Memory B cell (primary cell): ENCODE results near the gene NTNG1.

Experiments used
- ATAC-seq: fragments of 150-1000 bp; cut with Tn5 transposase; 2 replicates; pipeline ENCODE4 v1.10.0; 2021; ENCODE audit warnings: low read depth, mild to moderate bottlenecking, moderate library complexity
- DNase-seq, 2 donors: peaks; one replicate each; pipeline ENCODE4 v3.0.0; 2022; ENCODE audit warnings: low spot score in 2 of 2
- H3K27ac Mint-ChIP-seq: one replicate; pipeline ENCODE4 v1.8.0; 2022; ENCODE audit warnings: mild to moderate bottlenecking, moderate library complexity, mixed read lengths
- H3K27me3 Mint-ChIP-seq: one replicate; pipeline ENCODE4 v1.8.0; 2022; ENCODE audit warnings: mixed read lengths
- H3K36me3 Mint-ChIP-seq: one replicate; pipeline ENCODE4 v1.8.0; 2022; ENCODE audit warnings: mild to moderate bottlenecking, mixed read lengths
- H3K4me1 Mint-ChIP-seq: one replicate; pipeline ENCODE4 v1.8.0; 2022; ENCODE audit warnings: mixed read lengths
- H3K4me3 Mint-ChIP-seq: one replicate; pipeline ENCODE4 v1.8.0; 2022; ENCODE audit warnings: mild to moderate bottlenecking, moderate library complexity, mixed read lengths
- H3K9me3 Mint-ChIP-seq: one replicate; pipeline ENCODE4 v1.8.0; 2022; ENCODE audit warnings: mixed read lengths

Gene NTNG1

DNA sequence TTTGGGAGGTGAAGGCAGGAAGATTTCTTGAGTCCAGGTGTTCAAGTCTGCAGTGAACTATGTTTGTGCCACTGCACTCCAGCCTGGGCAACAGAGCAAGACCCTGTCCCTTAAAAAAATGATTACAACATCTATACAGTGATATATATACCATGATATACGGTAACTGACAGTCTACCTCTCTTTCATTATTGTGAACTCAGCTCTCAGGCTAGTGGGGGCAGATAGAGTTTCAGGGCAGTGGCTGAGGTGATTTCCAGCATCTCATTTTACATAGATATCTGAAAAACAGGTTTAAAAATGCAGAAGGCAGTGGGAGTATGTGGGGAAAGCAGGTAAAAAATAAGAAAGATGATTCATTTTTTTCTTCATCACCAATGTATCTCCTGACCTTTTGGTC, 8.1 kb upstream of the NTNG1 start:
- Mint-ChIP-seq H3K4me1 (peaks cover 5% of the 10 kb centered on the region), H3K4me3 (no peak overlapping the region), H3K27me3 (no peaks in the 10 kb centered on the region), H3K36me3 (no peaks in the 10 kb centered on the region), H3K27ac (no peak overlapping the region), H3K9me3 (no peaks in the 10 kb centered on the region)
- ATAC-seq (peak; percentile 19), DNase-seq (no peak)

DNA sequence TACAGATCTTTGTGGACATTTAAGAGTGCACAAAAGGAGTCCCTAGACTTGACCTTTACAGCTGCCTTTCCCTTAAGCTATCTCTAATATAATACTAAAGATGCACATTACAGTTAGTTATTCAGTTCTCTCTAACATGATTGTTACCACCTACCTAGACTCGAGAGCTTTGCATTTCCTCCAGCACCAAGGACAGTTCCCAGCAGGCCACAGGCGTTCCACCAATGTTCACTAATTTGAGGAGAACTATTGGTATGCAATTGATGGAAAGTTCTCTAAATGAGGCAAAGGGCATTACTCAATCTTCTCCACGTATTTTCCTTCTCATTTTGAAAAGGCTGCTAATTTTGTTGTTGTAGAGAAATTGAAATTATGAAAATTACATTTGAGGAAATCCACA, 5.4 kb upstream of the NTNG1 start:
- Mint-ChIP-seq H3K4me3 (no peak overlapping the region), H3K9me3 (no peaks in the 10 kb centered on the region), H3K27ac (no peak overlapping the region), H3K4me1 (peaks cover 11% of the 10 kb centered on the region), H3K36me3 (no peaks in the 10 kb centered on the region), H3K27me3 (peaks cover 1% of the 10 kb centered on the region)
- ATAC-seq, result no peak
- peak; percentile 19 to 27 for DNase-seq

DNA sequence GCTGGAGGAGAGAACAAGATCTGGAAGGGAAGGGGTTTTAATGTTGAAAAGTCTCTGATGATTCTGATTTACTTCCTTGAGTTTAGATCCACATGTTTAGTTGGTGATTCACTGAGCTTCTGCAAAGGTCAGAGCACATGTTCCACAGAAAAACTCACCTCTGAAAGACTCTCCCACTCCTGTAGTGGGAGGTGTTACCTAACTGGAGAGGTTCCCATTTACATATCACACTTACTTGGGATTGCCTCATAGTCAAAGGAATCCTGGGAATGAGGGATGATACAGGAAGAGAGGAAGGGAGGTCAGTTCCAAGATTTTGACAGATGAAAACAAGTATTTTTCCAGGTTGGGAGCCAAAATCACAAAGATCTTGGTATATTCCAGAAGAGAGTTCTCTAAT, 2.7 kb upstream of the NTNG1 start:
- Mint-ChIP-seq H3K4me1 (peaks cover 15% of the 10 kb centered on the region), H3K27ac (no peak overlapping the region), H3K4me3 (no peak overlapping the region), H3K9me3 (no peaks in the 10 kb centered on the region), H3K27me3 (peaks cover 1% of the 10 kb centered on the region), H3K36me3 (no peaks in the 10 kb centered on the region)
- ATAC-seq (no peak), DNase-seq (no peak)

DNA sequence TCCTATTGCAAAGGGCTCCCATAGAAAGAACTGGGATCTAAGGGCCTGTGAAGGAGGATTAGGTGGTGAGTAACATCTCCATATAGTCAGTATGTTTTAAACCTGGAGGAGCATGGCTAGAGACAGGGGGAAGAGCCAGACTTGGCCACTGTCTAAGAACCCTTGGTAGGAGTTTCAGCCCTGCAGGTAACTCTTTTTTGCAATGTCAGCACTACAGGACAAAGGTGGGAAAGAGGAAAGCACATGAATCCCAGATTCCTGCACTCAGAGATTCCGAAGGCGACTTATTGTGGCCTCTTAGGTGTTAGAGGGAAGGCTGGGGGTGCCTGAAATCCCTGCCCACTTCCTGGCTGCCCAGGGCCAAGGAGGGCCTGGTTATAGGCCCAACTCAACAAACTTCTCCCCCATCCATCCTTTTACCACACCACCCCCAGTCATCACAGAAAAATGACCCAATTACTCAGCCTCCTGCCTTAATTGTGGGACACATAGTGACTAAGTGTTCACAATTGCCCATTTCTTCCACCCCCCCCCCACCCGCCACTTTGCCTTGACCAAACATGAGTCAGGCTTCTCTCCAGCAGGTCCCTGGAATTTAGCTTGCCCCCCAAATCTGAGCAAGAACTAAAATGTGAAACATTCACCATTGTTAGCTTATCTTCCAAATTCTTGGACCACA, 1.9 kb upstream of the NTNG1 start:
- Mint-ChIP-seq H3K4me1 (peaks cover 15% of the 10 kb centered on the region), H3K36me3 (no peaks in the 10 kb centered on the region), H3K9me3 (no peaks in the 10 kb centered on the region), H3K27me3 (peaks cover 1% of the 10 kb centered on the region), H3K27ac (peak overlapping the region; percentile 86), H3K4me3 (no peak overlapping the region)
- ATAC-seq (no peak), DNase-seq (no peak)

DNA sequence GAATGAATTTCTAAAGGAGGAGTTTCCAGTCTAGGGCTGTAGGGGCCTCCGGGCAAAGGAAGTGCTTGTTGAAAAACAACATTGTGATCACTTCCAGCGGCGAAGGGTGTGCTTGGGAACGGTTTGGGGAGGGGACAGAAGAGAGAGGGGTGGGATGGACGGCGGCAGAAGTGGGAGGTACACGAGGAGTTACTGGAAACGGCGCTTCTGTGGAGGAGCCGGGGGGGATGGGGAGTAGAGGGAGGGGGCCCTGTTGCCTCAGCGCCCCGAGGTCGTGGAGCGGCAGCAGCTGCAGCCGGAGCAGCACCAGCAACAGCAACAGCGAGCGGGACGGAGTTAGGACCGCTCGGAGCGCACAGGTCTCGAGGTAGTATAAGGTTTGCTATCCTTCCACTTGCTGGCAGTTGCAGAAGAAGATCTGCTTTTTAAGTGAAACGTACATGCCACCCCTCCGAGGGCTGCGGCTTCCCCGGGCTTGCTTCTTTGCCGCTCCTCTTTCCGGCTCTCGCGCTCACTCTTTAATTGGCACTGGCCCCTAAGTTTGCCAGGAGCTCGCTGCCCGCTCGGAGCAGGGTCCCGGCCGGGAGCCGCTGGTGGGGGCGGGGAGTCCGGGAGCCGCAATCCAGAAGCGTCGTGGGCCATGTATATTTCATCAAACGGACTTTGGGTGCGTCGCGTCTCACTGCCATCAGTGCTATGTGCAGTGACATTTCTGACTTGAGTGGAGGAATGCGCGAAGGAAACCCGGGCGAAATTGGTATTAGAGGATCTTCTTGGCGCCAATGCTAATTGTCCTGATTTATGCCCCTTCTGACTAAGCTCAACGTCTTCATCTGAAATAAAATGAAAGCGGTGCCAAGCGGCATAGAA, 771 bp upstream of the NTNG1 start:
- H3K4me1 Mint-ChIP-seq, result peaks cover 15% of the 10 kb centered on the region
- no peaks in the 10 kb centered on the region for H3K9me3 Mint-ChIP-seq
- DNase-seq (peak; percentile 36 to 37), ATAC-seq (peak; percentile 68)
- peak overlapping the region; percentile 96 for H3K4me3 Mint-ChIP-seq
- H3K27me3 Mint-ChIP-seq, result peaks cover 1% of the 10 kb centered on the region
- peak overlapping the region; percentile 86 for H3K27ac Mint-ChIP-seq
- H3K36me3 Mint-ChIP-seq, result no peaks in the 10 kb centered on the region

DNA sequence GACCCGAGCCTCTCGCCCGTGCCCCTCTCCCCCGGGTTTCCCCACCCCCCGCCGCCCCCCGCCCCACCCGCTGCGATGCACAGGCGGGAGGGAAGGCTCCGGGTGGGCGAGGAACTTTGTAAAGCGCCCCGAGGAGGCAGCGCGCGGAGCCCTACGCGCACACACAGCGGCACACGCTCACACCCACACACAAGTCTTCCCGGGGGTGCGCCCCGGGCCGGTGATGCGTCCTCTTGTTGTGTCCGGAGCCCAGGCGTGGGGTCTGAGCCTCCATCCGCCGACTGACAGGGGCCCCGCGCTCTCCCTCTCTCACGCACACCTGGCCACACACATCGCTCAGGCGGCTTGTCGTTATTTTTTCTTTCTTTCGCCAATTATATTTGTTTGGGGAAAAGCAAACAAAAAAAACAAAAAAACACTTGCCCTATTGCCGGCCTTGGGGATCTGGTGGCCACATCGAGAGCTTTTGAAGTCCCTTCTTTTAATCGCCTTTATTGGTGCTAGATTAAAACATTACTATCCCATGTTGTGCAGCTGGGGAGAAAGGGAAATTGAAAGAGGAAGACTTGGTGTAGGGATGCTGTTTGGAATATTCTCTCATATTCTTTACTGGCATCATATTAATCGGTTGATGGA, 770 bp downstream of the NTNG1 start:
- H3K27me3 Mint-ChIP-seq, result peaks cover 1% of the 10 kb centered on the region
- DNase-seq (peak; percentile 18 to 40), ATAC-seq (peak; percentile 41)
- peak overlapping the region; percentile 91 for H3K4me3 Mint-ChIP-seq
- H3K27ac Mint-ChIP-seq, result peak overlapping the region; percentile 84
- H3K9me3 Mint-ChIP-seq, result no peaks in the 10 kb centered on the region
- peaks cover 15% of the 10 kb centered on the region for H3K4me1 Mint-ChIP-seq
- no peaks in the 10 kb centered on the region for H3K36me3 Mint-ChIP-seq

DNA sequence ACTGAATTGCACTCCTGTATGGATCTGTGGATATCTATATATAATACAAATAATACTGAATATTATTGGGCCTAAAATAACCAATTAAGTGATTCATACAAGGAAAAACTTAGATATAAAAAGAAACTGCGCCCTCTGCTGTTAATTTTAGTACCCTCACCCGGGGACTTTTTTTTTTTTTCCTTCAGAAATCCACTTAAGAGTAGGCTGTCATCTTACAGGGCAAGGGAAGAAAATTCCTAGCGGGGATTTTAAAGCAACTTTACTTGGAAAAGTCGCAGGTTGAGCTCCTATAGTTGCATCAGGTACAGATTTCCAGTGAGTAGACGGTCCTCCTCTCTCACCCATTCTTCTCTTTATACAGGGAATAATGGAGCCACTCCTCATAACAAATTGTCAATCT, 1.3 kb downstream of the NTNG1 start:
- no peaks in the 10 kb centered on the region for H3K9me3 Mint-ChIP-seq
- peak overlapping the region; percentile 84 for H3K27ac Mint-ChIP-seq
- peaks cover 15% of the 10 kb centered on the region for H3K4me1 Mint-ChIP-seq
- peaks cover 1% of the 10 kb centered on the region for H3K27me3 Mint-ChIP-seq
- ATAC-seq (no peak), DNase-seq (peak in 1 of 2 donors; percentile 38)
- H3K4me3 Mint-ChIP-seq, result peak overlapping the region; percentile 91
- no peaks in the 10 kb centered on the region for H3K36me3 Mint-ChIP-seq

DNA sequence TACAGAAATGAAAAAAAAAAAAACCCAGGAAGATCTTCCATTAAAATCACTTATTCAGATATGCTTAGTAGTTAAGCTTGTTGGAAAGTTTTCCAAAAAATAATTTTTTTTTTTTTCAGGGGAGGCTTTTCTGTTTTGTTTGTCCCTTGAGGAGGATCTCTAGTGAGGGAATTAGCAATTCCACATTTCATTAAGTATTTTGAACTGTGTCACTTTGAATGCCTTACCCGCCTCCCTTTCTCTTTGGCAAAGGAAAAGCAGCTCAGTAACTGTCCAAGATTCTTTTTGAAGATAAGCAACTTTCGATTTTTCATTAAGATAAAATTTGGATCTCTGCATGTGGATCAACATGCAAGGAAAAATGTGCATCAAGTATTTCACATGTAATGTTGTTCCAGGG, 1.8 kb downstream of the NTNG1 start:
- ATAC-seq (no peak), DNase-seq (no peak)
- no peak overlapping the region for H3K4me3 Mint-ChIP-seq
- H3K27ac Mint-ChIP-seq, result no peak overlapping the region
- H3K36me3 Mint-ChIP-seq, result no peaks in the 10 kb centered on the region
- H3K9me3 Mint-ChIP-seq, result no peaks in the 10 kb centered on the region
- peaks cover 1% of the 10 kb centered on the region for H3K27me3 Mint-ChIP-seq
- peaks cover 15% of the 10 kb centered on the region for H3K4me1 Mint-ChIP-seq

DNA sequence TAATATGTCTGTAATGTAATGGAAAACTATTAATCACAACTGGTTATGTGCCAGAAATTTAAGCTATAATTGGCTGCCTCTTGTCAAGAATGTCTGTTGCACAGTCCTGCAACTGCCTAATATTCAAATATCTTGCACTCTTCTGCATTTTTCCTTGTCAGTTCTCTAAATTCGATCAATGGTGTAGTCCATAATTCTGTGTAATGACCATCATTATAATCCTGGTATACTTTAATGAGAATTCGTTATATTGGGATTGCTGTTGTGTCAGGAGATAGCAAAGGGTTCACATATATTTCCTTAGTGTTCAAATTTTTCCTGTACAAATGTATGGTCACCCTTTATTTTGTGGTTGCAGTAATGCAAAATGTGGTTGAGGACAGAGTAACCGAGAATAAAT, 4.8 kb downstream of the NTNG1 start:
- Mint-ChIP-seq H3K27me3 (no peaks in the 10 kb centered on the region), H3K9me3 (no peaks in the 10 kb centered on the region)

DNA sequence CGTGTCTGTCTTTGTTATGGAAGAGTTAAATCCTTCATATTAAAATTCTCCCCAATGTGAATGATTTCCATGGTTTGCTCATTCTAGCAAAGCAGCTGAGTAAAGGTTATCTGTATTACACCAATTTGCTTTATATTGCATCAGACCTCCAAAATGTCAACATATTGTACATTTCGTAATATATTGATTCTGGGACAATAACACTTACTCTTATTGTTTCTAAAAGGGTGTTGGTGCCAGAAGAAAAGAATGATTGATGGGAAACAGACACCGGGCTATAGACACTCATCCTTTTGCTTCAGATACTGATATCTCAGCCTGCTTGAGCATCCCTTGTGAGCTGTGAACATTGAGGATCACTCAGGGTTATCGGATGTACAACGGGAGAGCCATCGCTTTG, 7.0 kb downstream of the NTNG1 start:
- no peak overlapping the region for H3K27ac Mint-ChIP-seq
- no peaks in the 10 kb centered on the region for H3K9me3 Mint-ChIP-seq
- no peaks in the 10 kb centered on the region for H3K27me3 Mint-ChIP-seq
- H3K4me3 Mint-ChIP-seq, result no peak overlapping the region
- H3K36me3 Mint-ChIP-seq, result peaks cover 3% of the 10 kb centered on the region
- ATAC-seq (no peak), DNase-seq (no peak)
- peaks cover 6% of the 10 kb centered on the region for H3K4me1 Mint-ChIP-seq

More for the DNA sequence above, 4.8 kb downstream of the NTNG1 start:
- DNase-seq, result no peak
- H3K4me1 Mint-ChIP-seq, result peaks cover 10% of the 10 kb centered on the region
- no peak overlapping the region for H3K27ac Mint-ChIP-seq
- peaks cover 3% of the 10 kb centered on the region for H3K36me3 Mint-ChIP-seq
- no peak for ATAC-seq
- no peak overlapping the region for H3K4me3 Mint-ChIP-seq

DNA sequence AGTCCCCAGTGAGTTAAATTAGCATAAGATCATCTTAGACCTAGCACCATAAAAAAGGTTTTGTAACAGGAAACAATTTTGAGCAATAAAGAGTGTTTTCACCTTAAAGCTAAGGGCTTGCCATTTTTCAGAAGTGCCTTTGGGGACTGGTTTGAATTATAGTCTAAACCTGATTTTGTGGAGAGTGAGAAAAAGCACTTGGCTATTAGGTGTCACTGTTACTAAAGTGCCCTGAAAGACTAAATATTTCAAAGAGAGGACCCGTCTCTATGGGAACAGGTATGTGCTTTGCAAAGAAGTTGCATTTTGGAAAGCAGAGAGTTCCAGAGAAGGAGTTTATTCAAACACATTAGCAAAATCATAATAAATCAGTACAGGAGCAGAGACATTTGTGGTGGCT, 9.1 kb downstream of the NTNG1 start:
- no peak for ATAC-seq

DNA sequence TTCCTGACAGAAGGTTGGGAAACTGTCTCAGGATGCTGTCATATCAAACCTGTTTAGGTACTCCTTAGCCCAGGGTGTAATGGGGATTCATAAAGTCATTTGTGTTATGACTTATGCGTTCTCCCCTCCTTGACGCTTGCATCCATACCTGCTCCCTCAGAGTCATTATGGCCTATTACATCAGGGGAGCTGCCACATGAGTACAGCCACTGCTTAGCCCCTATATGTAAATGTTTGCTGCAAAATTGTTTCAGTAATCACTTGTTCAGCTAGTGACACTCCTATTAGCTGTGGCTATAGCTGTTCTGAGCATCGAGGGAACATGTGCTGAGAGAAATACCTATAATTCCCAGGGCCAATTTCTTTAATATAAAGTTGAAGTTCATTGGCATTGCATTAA, 10.5 kb downstream of the NTNG1 start:
- ATAC-seq, result no peak
- Mint-ChIP-seq H3K4me3 (no peak overlapping the region), H3K36me3 (peaks cover 3% of the 10 kb centered on the region), H3K27ac (no peak overlapping the region), H3K27me3 (no peaks in the 10 kb centered on the region), H3K4me1 (peaks cover 10% of the 10 kb centered on the region), H3K9me3 (no peaks in the 10 kb centered on the region)
- no peak for DNase-seq

More for the DNA sequence above, 9.1 kb downstream of the NTNG1 start:
- peaks cover 3% of the 10 kb centered on the region for H3K36me3 Mint-ChIP-seq
- no peak overlapping the region for H3K4me3 Mint-ChIP-seq
- DNase-seq, result no peak
- peaks cover 6% of the 10 kb centered on the region for H3K4me1 Mint-ChIP-seq
- H3K9me3 Mint-ChIP-seq, result no peaks in the 10 kb centered on the region
- H3K27ac Mint-ChIP-seq, result no peak overlapping the region
- no peaks in the 10 kb centered on the region for H3K27me3 Mint-ChIP-seq

DNA sequence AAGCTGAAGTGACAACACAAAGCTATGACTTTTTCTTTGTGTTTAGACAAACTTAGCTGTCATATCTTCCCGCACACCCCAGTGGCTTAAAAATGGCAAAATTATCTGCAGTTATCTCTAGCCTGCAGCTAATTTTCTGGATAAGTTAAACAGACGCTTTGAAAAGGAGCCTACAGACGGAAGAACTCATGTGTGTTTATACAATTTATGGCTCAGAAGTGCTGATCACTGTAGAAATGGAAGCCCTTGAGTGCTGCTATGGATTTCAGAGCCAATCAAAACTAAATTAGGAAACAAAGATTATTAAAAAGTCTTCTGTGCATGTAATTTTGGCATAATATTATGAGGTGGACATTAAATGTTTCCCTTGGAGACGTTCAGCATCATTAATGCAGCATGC, 11.6 kb downstream of the NTNG1 start:
- DNase-seq (no peak), ATAC-seq (no peak)
- Mint-ChIP-seq H3K27ac (no peak overlapping the region), H3K4me3 (no peak overlapping the region), H3K27me3 (no peaks in the 10 kb centered on the region), H3K4me1 (peaks cover 10% of the 10 kb centered on the region), H3K9me3 (no peaks in the 10 kb centered on the region), H3K36me3 (peaks cover 3% of the 10 kb centered on the region)

DNA sequence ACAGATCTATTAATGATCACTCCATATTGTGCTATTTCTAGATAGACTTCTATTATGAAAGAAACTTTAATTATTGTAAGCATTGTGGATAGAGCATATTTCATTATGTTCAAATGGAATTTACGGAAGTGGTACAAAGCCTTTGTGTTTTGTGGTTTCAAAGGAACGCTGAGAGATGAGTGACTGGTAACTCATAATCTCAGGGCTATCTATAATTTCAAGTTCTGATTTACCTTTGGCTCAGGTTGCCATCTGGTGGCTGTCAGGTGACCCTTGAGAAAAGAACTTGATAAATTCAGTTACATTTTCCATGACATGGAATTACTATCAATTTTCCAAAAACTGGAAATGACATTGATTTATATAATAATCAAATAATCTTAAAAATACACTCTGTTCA, 12.2 kb downstream of the NTNG1 start:
- H3K27ac Mint-ChIP-seq, result no peak overlapping the region
- peaks cover 8% of the 10 kb centered on the region for H3K4me1 Mint-ChIP-seq
- H3K4me3 Mint-ChIP-seq, result no peak overlapping the region
- DNase-seq, result no peak
- H3K36me3 Mint-ChIP-seq, result peaks cover 3% of the 10 kb centered on the region
- ATAC-seq, result peak; percentile 17
- no peaks in the 10 kb centered on the region for H3K9me3 Mint-ChIP-seq
- H3K27me3 Mint-ChIP-seq, result no peaks in the 10 kb centered on the region
